NK-92 treated with Interleukin-12 subunit alpha and Interleukin-12 subunit beta, amount 100 ng/mL, for 24 hours (cell line): Measurements from ENCODE around the gene CKAP2L.
A peak's percentile ranks its signal among the peaks of the same experiment; 100 is the strongest.
"Not testable (repeated sequence)": the region's sequence is repeated elsewhere in the genome, so short reads cannot be mapped to it uniquely, and the experiment has no call there.

Experiments
- DNase-seq: peaks from one replicate; lab custom pipeline; 2025; lab: John Stamatoyannopoulos, UW

Gene CKAP2L

GRCh38 chr2:112706947-112707346 lies 57.5 kb downstream of the CKAP2L start:
- DNase-seq = not testable (repeated sequence)

- peak; percentile 74 for DNase-seq
Measured at GRCh38 chr2:112706170-112706664, 58.2 kb downstream of the CKAP2L start.

- DNase-seq = no peak
Measured at GRCh38 chr2:112705575-112705974, 58.8 kb downstream of the CKAP2L start.

GRCh38 chr2:112703684-112704083 lies 60.7 kb downstream of the CKAP2L start:
- no peak for DNase-seq

GRCh38 chr2:112701052-112701451 lies 63.4 kb downstream of the CKAP2L start:
- no peak for DNase-seq

- no peak for DNase-seq
Measured at GRCh38 chr2:112699984-112700667, 64.3 kb downstream of the CKAP2L start.

- no peak for DNase-seq
Measured at GRCh38 chr2:112698834-112699515, 65.4 kb downstream of the CKAP2L start.

- no peak for DNase-seq
Measured at GRCh38 chr2:112694182-112694581, 70.2 kb downstream of the CKAP2L start.

GRCh38 chr2:112693596-112693995 lies 70.8 kb downstream of the CKAP2L start:
- no peak for DNase-seq

- peak; percentile 43 for DNase-seq
Measured at GRCh38 chr2:112692918-112693317, 71.5 kb downstream of the CKAP2L start.

GRCh38 chr2:112692495-112692911 lies 71.9 kb downstream of the CKAP2L start:
- peak; percentile 50 for DNase-seq

- DNase-seq = no peak
Measured at GRCh38 chr2:112691881-112692281, 72.5 kb downstream of the CKAP2L start.

- DNase-seq = peak; percentile 78
Measured at GRCh38 chr2:112690853-112691401, 73.5 kb downstream of the CKAP2L start.

GRCh38 chr2:112688086-112688880 lies 76.1 kb downstream of the CKAP2L start:
- DNase-seq = no peak

GRCh38 chr2:112687522-112687921 lies 76.9 kb downstream of the CKAP2L start:
- no peak for DNase-seq
